Measurements from ENCODE around the gene CPLX3. TPM values are rescaled to one million over a fixed set of nuclear protein-coding genes. Genes with fewer than 3 reads are reported as not detected.

CPLX3 gene
- total RNA-seq, 2 experiments from 2014 or later, result not detected

DNA sequence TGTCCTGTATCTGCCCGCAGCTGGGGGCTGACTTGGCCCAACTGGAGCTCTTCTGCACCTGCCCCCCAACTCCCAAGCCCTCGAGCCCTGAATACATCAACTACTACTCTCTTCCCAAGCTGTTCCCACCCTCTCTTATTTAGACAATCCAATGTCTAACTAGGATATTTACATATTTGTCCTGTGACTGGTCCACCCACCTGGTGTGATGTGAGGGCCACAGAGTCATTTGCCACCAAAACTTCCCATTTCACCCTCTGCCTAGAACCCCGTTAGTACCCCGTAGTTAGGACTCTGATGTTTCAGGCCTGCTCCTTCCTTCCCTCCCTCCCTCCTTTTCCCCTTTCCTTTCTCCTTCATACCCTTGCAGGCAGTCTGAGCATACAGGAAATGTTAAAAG, 6.4 kb downstream of the CPLX3 start:
- CTCF ChIA-PET, result interaction anchor here (1.1 to 1.7 kb wide), 2 partner anchors 45 to 197 kb away, joined by 3 to 4 read pairs; no protein-coding TSS in a partner anchor
- POLR2A ChIA-PET, result interaction anchor here (0.6 kb wide), 1 partner anchor 153 kb away, joined by 15 read pairs; no protein-coding TSS in a partner anchor

DNA sequence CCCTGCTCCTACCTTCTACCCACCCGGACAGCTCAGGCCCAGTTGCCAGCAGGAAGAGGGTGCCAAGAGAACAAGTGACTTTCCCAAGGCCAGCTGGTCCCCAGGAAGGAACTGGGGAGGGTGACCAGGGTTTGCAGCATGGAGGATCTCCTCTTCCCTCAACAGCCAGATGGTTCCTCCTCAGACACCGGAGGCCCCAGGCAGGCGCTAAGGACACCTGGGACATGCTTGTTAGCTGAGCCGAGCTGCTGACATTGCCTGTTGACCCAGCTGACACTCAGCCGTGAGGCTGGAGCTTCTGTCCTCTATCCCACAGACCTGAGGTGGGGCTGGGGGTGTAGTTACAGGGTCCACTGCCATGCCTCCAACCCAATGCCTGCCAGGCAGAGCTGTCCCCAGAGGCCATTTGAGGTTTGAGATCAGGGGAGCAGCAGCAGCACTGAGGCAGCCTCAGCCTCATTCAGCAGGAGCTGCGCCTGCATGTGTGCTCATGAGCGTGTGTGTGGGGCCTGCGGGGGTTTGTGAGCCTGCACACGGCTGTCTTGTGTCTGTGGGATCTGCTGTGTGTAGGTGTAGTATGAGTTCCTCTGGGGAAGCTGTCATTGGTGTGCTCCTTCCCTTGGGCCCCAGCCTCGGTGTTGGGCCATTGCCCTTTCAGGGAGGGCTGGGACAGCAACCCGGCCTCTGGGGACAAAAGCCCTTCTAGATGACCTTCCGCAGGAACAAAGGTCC, 7.1 kb downstream of the CPLX3 start:
- CTCF ChIA-PET, result interaction anchor here (1.0 to 1.7 kb wide), 3 partner anchors 40 to 198 kb away, joined by 3 to 4 read pairs (median 3); no protein-coding TSS in a partner anchor
- POLR2A ChIA-PET, result interaction anchor here (0.6 kb wide), 1 partner anchor 154 kb away, joined by 15 read pairs; no protein-coding TSS in a partner anchor

GRCh38 chr15:74835312-74835823, 8.9 kb downstream of the CPLX3 start:
- ChIA-PET POLR2A (no interaction called here), CTCF (interaction anchor here (0.8 to 3.0 kb wide), 8 partner anchors 9 to 214 kb away, joined by 3 to 12 read pairs (median 4); no protein-coding TSS in a partner anchor)

DNA sequence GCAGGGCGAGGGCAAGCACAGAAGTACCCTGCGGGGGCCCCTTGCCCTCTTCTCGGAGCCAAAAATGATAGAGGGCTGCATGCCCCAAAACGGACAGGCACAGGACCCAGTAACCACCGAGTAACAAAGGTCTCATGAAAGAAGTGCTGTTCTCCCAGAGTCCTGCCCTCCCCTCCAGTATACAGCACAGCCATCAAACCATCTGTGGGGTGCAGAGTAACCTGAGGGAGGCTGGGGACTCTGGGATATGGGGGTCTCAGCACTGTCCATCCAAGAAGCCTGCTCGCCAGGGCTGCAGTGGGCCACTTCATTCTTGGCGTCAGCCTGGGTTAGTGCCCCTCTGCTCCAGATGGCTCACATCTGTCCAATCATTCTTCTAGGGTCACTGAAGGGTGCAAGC, 10.4 kb downstream of the CPLX3 start:
- CTCF ChIA-PET, result interaction anchor here (1.2 to 3.0 kb wide), 4 partner anchors 32 to 68 kb away, joined by 4 to 12 read pairs (median 6); no protein-coding TSS in a partner anchor
- POLR2A ChIA-PET, result no interaction called here

- POLR2A ChIA-PET, result no interaction called here
Observed at GRCh38 chr15:74837482-74838136, 11.2 kb downstream of the CPLX3 start.

GRCh38 chr15:74838137-74838516, 11.7 kb downstream of the CPLX3 start:
- CTCF ChIA-PET, result interaction anchor here (1.1 to 3.0 kb wide), 2 partner anchors 9 to 69 kb away, joined by 3 to 8 read pairs; no protein-coding TSS in a partner anchor
- POLR2A ChIA-PET, result no interaction called here

More at GRCh38 chr15:74837482-74838136, 11.2 kb downstream of the CPLX3 start:
- CTCF ChIA-PET, result interaction anchor here (1.1 to 3.0 kb wide), 3 partner anchors 8 to 69 kb away, joined by 3 to 12 read pairs (median 8); no protein-coding TSS in a partner anchor

GRCh38 chr15:74838746-74839525, 12.5 kb downstream of the CPLX3 start:
- CTCF ChIA-PET, result interaction anchor here (1.1 kb wide), 1 partner anchor 10 kb away, joined by 3 read pairs; no protein-coding TSS in a partner anchor

DNA sequence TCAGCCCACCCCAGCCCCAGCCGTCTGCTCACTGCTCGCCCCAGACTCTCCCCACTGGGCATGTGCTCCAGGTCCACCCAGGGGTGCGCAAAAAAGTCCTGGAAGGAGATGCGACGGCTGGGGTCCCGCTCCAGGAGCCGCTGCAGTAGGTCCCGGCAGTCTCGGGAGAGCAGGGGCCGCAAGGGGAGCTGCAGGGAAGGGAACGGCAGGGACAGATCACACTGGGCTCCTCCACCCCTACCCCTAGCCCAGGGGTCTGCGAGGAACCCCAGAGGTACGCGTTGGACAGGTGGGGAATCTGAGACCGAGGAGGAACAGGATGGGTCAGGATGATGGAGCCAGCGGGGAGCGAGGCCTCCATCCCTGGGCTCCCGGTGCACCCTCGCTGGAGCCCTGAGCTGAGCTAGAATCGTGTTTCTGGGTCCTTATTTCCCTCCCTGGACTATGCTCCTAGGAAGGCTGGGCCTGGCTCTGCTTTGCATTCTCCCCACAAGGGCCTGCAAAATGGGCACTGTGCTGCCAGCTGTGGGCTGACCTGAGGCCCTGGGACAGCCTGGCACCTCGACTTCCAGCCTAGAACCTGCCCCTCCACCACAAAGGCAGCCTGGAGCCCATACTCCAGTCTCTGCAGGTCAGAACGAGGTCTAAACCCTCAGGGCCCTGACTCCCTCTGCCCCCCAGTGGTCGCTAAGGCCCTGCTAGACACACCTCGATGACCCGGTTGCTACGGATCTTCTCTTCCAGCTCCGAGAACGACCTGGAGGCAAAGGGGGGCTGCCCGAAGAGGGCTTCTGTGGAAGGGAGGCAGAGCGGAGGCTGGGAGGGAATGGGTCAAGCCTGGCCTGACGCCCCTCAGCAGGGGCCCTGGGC, 13.3 kb downstream of the CPLX3 start:
- CTCF ChIA-PET, result interaction anchor here (1.2 kb wide), 1 partner anchor 71 kb away, joined by 5 read pairs; no protein-coding TSS in a partner anchor
- POLR2A ChIA-PET, result no interaction called here

More at GRCh38 chr15:74838746-74839525, 12.5 kb downstream of the CPLX3 start:
- POLR2A ChIA-PET, result interaction anchor here (0.6 kb wide), 1 partner anchor 60 kb away, joined by 3 read pairs; no protein-coding TSS in a partner anchor

DNA sequence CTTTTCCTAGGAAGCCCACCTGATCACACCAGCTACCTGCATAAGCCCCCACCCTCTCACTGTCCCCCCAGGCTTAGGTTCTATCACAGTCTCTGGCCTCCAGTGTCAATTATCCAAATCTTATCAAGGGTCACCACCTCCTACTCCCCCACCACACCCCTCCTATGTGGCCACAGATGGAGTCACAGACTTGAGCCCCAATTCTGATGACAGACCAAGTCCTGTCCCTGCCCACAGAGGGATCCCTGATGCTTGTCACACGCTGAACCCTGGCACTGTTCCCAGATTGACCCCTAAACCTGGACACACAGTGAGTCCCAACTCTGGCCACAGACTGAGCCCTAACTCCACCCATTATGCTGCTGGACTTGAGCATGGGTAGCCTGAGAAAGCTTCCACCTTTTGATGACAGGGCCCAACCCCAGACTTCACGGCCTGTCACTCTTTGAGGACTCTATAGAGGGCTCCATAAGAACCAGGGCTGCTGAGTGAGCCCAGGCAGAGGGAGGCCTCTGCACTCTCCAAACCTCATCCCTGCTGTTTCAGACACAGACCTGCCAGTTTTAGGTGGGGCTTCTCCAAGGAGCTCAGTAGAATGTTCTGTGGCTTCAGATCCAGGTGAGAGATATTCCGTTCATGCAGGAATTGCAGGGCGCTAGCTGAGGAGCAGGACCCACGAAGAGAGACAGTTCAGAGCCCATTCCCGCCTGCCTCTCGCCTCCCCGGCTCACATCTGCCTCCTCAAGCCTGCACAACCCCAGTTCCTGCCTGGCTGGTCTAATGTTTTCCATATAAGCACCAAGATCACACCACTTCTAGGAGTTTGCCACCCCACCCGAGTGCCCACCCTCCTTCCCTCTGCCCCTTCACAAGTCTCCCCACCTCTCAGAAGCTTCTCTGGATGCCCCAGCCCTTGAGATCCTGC, 14.7 kb downstream of the CPLX3 start:
- ChIA-PET POLR2A (no interaction called here), CTCF (interaction anchor here (1.2 to 2.6 kb wide), 2 partner anchors 70 to 72 kb away, joined by 5 to 11 read pairs; no protein-coding TSS in a partner anchor)

DNA sequence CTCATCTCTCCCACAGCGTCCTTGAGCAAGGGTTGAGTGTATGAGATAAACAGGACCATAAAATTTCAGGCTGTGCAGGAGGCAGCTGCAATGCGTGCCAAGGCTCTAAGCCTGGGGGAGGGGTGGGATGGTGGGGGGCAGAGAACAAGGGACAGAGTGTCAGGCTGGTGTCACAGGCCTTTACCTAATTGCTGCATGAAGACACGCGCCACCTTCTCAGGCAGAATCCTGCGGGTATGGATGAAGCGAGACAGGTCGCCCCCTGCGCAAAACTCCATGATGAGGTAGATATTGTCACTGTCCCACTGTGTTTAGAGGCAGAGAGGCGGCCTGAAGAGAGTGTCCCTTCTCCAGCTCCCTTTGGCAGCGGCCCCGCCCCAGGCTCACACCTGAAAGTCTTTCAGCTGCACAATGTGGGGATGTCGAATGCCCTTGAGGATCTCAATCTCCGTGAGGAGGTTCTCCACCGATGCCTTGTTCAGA, 15.5 kb downstream of the CPLX3 start:
- CTCF ChIA-PET, result interaction anchor here (0.9 to 2.6 kb wide), 5 partner anchors 37 to 73 kb away, joined by 3 to 11 read pairs (median 7); no protein-coding TSS in a partner anchor
- POLR2A ChIA-PET, result interaction anchor here (1.4 kb wide), 1 partner anchor 28 kb away, joined by 6 read pairs; no protein-coding TSS in a partner anchor

GRCh38 chr15:74842581-74843444, 16.4 kb downstream of the CPLX3 start, which contains the start of gene ULK3:
Gene ULK3 (minus strand): TSS chr15:74843156. CDS start chr15:74843105, 51 bp downstream.
- ChIA-PET CTCF (interaction anchor here (0.9 to 2.7 kb wide), 11 partner anchors 12 to 211 kb away, joined by 3 to 16 read pairs (median 4); partner anchors contain the start of gene CPLX3), POLR2A (interaction anchor here (0.6 to 1.4 kb wide), 4 partner anchors 27 to 214 kb away, joined by 3 to 6 read pairs (median 3); no protein-coding TSS in a partner anchor)

DNA sequence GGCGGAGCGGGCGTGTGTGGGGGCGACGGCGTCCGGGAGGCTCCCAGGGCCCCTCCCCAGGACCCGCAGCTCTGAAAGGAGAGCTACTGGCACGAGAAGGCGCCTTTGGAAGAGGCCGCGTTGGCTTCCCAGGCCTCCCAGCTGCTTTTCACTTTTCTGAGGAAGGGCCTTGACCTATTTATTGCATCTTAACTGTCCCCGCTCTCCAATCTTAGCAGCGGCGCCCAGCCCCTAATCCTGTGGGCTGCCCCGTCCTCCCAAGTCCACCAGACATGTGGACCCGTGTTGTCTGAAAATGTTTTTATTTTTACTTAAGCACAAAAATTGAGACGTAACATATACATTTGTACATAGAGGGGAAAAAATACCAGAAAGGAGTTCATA, 17.0 kb downstream of the CPLX3 start:
- ChIA-PET POLR2A (interaction anchor here (0.6 to 1.4 kb wide), 4 partner anchors 26 to 71 kb away, joined by 3 to 6 read pairs (median 3); no protein-coding TSS in a partner anchor), CTCF (interaction anchor here (0.6 to 2.7 kb wide), 10 partner anchors 12 to 211 kb away, joined by 3 to 16 read pairs (median 4); partner anchors contain the start of gene CPLX3)

GRCh38 chr15:74843891-74844299, 17.5 kb downstream of the CPLX3 start:
- POLR2A ChIA-PET, result interaction anchor here (0.6 to 1.1 kb wide), 3 partner anchors 51 to 68 kb away, joined by 3 read pairs; no protein-coding TSS in a partner anchor
- CTCF ChIA-PET, result interaction anchor here (0.6 to 2.7 kb wide), 11 partner anchors 9 to 63 kb away, joined by 3 to 16 read pairs (median 4); partner anchors contain the start of gene CPLX3

DNA sequence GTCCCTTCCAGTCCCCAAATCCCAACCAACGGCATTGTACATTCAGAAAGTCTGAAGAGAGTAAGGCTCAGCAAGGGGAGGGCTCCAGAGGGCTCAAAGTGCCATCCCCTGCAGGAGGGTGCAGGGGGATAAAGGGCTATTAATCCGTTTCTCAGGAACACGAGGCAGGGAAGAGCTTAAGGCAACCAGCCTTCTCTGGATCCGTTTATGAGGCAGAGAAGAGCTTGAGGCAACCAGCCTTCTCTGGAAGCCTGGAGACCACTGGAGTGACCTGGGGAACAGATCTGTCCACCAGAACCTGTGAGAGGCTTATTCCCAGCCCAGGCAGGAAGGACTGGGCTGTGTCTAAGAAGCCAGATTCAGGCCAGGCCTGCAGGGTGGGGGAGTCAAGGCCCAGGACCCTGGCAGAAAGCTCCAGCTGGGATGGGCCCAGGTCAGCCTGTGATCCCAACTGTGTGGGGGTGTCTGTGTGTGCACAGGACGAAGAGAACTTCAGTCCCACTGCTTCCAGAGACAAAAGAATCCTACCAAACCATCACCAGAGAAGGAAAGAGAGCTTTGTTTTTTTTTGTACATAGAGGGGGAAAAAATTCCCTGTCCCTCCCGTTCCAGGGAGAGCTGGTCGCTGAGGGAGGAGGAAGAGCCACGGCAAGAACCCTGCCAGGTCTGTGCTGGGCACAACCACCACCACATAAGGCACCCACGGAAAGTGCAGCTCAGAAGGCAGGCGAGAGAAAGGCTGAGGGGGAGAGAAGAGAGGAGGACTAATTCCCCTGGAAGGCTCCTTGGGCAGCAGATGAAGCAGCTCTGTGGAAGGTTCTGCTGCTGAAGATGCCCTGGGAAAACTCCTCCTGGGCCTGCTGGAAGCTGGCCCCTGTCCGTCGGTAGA, 18.1 kb downstream of the CPLX3 start:
- CTCF ChIA-PET, result interaction anchor here (0.9 to 2.7 kb wide), 12 partner anchors 9 to 76 kb away, joined by 3 to 16 read pairs (median 4); partner anchors contain the start of gene FAM219B
- POLR2A ChIA-PET, result interaction anchor here (0.9 to 1.1 kb wide), 2 partner anchors 26 to 57 kb away, joined by 3 read pairs; no protein-coding TSS in a partner anchor

Measured in activated CD8-positive, alpha-beta memory T cell treated with anti-CD3 and anti-CD28 coated beads for 36 hours (primary cell).